Fibroblast of lung (primary cell): ENCODE results near the gene REPIN1.

Experiments
- CTCF ChIP-seq, 2 donors: IDR thresholded peaks in 1 of 2; conservative IDR thresholded peaks in 1 of 2; 1 replicate in 1 of 2; 2 replicates in 1 of 2; pipeline ENCODE4 v1.5.1; 2011 to 2012; ENCODE audit warnings: low read length in 2 of 2, control low read depth in 1 of 2, inconsistent platforms in 1 of 2, low read depth in 1 of 2, mild to moderate bottlenecking in 1 of 2
- EZH2 ChIP-seq: IDR thresholded peaks from 2 replicates; pipeline ENCODE4 v1.5.1; 2012; ENCODE audit warnings: low read length, control low read depth, mild to moderate bottlenecking; ENCODE audit errors: missing control alignments

GRCh38 chr7:150397346-150398107 lies 28.9 kb downstream of the REPIN1 start:
- TF ChIP-seq CTCF (conservative IDR thresholded peaks at IDR 0.05 in 1 of 2, IDR thresholded peaks at IDR 0.05 in 1 of 2; ENCODE audit: low read depth in 1 of 2, low read length in 2 of 2), result no peak
- TF ChIP-seq EZH2, result no peak
